DMS53 treated with DMSO at 0.1 percent for 48 hours (cell line): ENCODE results near the gene AGBL3.
"Not testable (repeated sequence)": the region's sequence is repeated elsewhere in the genome, so short reads cannot be mapped to it uniquely, and the experiment has no call there.

Experiments
- DNase-seq: peaks from one replicate; lab custom pipeline; 2025; ENCODE audit not compliant: unreplicated experiment; lab: John Stamatoyannopoulos, UW

AGBL3 gene

DNA sequence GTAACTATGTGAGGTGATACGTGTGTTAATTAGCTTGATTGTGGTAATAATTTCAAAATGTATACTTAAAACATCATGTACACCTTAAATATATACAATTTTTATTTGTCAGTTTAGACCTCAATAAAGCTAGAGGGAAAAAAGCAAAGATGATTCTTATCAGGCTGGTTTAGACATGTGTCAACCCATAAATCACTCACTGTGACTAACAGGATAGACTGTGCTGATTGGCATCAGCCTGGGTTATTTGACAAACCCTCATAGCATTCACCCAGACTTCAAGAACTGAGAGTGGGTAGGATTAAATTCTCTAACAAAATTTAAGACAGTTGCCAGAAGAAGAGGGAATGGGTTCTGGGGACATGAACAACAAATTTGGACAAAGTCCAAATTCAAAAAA lies 87.8 kb downstream of the AGBL3 start:
- DNase-seq = no peak

DNA sequence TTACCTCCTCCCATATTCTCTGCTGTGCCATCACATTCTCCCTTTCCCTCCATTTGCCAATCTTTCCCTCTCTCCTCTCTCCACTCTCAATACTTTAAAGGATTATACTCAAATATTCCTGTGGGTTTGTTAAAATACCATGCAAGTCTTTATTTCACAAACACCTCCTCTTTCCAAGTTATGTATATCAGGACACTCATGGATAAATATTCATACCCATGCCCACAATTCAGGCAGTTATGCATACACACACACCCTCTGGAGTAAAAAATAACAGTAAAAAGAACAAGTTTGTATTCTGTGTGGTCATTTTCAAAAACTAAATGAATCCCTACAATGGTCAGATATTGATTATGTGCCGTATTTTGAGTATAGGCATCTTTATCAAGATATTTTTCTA lies 88.2 kb downstream of the AGBL3 start:
- DNase-seq = no peak

DNA sequence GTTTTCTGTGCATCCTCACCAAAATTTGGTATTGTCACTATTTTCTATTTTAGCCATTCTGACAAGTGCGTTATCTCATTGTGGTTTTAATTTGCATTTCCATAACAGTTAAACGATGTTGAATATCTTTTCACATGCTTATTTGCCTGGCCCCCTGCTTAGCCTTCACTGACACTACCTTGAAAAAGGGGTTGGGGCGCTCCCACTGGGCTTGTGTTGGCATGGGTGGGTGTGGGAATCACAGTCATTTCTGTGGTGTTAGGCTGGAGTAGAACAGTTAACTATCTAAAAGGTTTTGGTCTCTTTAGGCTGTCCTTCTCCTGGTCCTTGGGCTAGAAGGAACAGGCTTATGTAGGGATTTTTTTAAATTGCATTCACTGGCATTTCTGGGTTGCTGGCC lies 89.4 kb downstream of the AGBL3 start:
- DNase-seq = no peak

DNA sequence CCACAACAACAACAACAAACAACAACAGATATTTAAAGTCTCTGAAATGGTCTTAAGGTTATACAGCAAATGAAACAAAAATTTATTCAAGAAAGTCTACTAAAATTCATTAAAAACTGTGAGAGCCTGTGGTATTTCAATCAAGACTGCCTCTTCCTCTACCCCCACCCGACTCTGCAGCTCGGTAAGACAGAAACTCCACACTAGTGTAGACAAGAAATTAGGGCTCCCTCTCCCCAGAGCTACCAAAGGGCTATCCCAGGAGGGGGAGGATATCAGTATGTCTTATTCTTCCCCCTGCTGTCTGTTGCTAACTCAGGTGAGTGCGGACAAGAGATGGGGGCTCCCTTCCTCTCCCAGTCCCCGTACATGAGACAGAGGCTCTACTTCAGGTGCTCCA lies 90.6 kb downstream of the AGBL3 start:
- DNase-seq = no peak

DNA sequence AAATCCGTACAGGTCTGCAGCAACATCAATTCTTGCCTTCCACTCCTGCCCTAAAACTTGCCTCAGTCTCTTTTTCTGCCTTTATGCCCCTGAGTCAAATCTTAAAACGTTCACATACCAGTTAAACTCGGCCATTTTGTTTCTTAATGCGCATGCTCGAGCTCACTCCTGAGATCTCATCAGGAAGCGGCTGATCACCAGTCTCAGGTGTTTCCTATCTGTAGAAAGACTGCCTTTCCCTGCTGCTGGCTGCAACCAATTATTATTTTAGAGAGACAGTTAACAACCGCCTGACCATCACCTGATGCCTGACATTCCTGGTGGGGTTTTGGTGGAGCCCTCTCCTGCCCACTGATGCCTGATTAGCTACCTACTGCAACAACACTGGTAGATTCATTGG lies 91.3 kb downstream of the AGBL3 start:
- no peak for DNase-seq

DNA sequence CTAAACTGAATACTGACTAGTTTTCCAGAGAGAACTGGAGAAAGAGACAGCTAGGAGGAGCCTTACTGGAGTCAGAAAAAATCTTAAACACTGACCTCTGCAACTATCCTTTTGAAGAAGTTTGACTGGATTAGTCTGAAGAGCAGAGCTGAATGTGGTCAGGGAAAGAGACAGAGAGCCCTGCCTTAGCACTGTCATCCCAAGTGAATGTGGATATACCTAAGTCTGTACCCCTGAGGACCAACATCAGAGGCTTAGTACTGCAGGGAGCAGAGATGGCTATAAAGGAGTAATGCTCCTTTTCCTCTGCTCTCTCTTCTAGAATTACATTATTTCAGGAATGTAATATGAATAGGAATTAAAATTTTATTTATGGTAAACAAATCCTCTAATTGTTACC lies 91.7 kb downstream of the AGBL3 start:
- DNase-seq = no peak

DNA sequence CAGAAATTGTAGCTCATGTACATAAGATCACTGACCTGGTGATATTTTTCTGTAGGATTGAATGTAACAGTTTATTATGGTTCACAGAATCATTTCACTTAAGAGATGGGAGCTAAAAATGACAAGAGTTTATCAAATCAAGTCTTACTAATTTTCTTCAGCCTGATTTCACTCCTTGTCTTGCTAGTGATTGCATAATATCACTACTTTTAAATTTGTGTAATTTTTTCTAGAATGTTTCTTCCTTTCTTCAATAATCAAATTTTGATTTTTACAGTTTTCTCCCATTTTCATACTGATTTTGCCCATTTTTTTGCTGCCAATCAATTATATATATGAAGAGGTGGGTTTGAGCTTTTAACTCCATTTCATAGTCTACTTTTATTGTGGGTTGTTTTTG lies 92.8 kb downstream of the AGBL3 start:
- no peak for DNase-seq

DNA sequence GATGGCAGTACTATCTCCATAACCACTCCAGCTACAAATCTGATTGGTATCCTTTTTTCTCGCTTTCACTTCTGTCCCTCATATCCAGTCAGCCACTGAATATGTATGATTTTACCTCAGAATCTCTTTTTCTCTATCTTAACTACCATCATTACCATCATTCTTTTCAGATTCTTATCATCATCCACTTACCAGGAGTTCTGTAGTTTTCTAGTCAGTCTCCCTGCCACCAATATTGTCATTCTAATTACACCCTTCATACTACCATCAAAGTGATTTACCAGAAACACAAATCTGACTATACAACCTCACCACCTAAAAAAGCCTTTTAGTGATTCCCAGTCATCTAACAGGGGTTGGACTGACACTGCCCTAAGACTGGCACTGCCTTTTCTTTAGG lies 96.7 kb downstream of the AGBL3 start:
- no peak for DNase-seq

DNA sequence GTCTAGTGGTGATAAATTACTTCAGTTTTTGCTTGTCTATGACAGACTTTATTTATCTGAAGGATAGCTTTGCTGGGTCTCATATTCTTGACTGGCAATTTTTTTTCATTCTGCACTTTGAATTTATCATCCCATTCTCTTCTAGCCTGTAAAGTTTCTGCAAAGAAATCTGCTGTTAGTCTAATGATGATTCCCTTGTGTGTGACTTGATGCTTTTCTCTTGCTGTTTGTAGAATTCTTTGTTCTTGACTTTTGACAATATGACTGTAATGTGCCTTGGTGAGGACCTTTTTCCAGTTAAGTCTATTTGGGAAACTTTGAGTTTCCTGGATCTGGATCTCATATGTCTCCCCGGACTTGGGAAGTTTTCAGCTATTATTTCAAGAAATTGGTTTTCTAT lies 102.3 kb downstream of the AGBL3 start:
- no peak for DNase-seq

DNA sequence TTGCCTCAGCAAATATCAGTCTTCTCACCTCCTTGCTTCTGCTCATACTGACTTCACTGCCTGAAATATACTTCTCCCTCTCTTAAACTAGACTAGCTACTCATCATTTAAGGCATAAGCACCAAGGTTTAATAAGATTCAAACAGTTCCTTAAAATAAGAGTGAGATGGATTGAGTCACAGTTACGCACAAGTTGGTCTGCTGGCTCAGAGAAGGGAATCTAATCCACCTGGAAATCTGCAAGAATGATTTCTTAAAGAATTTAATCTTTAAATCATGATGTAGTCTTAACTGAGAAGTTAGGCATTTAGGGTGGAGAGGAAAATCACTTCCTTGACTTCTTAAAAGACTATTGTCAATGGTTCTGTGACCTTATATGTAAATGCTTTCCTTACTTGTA lies 105.4 kb downstream of the AGBL3 start:
- DNase-seq = no peak

DNA sequence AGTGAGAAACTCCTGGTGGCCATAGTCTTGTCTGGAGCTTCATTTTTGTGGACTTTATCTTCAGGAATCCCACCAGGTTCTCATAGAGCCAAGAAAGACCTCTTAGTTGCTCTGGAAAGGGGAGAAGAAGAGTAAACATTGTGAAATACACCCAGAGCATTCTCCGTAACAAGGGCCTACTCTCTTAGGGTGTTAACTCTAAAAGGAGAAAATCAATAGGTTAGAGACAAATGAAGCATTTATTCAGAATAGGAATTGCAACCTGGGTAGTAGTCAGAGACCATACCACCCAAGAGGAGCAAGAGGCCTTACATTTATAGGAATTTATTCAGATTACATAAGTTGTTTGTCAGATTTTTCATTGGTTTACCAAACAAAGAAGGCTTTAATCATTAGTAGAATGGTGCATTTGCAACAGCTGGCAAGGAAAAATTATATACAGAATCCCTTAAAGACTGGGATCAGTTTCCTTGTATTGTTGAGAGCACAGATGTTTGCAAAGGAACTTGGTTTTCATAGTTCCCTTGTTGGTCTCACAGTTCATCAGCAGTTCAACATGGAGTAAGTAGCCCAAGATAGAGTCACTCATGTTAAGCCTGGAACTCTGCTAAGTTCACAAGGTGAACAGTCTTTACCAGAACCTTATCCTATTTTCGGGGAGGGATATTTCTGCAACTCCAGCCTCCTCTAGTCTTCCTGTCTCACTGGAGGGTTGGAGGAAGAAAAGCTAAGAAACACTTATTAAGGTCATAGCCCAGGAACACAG lies 108.3 kb downstream of the AGBL3 start:
- no peak for DNase-seq

DNA sequence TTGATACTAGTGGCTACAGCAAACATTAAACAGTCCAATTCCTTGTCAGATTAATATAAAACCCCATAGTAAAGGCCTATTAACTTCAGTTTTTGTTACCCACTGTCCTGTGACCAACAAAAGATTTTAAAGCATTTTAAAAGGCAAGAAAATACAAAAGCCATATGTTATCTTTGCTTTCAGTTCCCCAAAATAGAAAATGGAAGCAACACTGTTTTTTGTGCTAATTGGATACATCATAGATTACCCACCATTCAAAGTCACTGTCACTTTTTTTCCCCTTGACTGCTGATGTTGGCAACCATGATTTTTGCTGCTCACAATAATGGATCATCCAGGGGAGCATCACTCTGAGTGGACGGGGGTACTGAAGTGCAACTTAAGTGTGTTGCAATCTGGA lies 109.1 kb downstream of the AGBL3 start:
- no peak for DNase-seq

DNA sequence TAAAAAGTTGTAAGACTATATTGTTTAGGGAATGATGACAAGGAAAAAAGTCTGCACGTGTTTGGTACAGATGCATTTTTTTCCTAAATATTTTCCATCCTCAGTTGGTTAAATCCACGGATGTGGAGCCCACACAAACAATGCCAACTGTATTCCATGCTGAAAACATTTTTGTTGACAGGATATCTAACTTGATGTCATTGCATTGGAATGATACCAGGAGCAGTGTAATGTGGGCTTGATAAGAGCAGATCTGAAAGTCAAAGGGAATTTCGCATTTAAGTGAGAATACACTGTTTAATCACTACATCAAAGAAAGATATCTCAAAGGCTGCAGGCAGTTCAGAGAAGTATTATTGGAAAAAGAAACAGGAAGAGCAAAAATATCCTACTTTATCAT lies 112.1 kb downstream of the AGBL3 start:
- DNase-seq = no peak

DNA sequence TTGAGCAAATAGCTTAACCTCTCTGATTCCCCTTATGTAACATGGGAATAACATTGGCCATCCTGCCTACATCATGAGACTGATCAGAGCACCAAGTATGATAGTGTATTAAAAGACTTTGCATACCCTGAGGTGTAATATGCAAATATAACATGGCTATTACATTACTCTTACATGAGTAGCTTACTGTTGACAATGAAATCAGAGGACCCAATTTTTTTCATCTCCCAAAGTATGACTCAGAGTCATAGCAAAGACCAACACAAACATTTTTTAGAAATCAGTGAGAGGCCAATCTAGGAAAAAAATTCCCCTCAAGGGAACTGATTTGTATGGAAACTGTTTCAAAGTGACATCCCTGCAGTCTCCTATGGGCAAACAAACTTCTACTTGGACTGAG lies 114.5 kb downstream of the AGBL3 start:
- no peak for DNase-seq

DNA sequence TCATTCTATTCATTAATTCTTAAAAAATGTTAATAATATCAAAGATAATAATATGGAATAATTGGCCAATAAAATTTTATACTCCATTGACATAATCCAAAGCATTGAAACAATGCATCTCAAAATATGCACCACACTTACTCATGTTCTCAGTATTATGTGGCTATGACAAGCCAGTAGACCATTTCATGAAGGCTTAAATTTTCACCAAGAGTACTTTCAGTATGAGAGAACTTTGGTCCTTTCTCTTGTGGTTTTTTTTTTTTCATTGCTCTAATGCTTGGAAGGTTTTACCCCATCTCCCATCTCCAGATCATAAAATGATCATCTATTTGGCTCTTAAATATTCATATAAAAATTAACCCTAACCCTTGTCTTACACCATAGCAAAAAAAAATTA lies 116.1 kb downstream of the AGBL3 start:
- no peak for DNase-seq

DNA sequence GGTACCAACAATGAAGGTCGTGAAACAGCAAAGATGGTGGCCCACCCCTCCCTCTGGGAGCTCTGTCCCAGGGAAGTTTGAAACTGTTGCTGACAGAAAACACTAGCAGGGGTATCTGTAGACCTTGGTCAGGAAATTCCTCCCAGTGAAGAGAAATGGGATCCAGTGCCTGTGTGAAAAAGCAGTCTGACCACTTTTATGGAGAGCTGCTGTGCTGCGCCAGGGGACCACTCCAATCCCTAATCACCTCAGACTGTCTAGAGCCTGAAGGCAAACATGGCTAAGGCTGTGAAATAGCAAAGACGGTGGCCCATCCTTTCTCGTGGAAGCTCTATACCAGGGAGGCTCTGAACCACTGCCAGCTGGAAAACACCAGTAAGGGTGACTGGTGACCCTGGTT lies 123.3 kb downstream of the AGBL3 start:
- DNase-seq = no peak

DNA sequence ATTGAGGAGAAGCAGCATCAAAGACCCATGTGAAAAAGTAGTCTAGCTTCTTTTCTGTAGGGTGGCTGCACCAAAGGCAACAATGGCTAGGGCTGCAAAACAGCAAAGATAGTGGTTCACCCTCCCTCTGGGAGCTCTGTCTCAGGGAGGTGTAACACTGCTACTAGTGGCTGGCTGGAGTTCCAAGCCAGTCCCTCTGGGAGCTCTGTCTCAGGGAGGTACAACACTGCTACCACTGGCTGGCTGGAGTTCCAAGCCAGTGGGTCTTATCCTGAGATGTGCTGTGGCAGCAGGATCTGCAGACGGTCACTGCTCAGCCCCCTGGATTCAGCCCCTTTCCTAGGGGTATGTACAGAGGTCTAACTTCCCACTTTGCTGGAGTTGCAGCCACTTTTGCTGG lies 123.7 kb downstream of the AGBL3 start:
- DNase-seq = no peak

DNA sequence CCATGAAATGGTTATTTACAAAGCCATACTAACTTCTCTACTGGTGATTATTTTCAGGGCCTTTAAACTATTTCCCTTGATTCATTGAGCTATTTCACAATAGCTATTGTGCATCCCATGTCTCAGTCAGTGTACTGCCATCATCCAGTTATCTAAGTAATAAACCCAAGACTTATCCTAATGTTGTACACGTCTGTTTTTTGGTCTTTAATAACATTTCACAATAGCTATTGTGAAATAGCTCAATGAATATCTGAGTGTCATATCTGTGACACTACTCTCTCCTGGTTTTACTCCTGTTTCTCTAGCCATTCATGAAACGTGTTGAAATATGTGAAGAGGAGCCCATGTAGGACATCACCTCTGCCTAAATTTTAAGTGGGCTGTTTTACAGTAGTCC lies 125.1 kb downstream of the AGBL3 start:
- no peak for DNase-seq

DNA sequence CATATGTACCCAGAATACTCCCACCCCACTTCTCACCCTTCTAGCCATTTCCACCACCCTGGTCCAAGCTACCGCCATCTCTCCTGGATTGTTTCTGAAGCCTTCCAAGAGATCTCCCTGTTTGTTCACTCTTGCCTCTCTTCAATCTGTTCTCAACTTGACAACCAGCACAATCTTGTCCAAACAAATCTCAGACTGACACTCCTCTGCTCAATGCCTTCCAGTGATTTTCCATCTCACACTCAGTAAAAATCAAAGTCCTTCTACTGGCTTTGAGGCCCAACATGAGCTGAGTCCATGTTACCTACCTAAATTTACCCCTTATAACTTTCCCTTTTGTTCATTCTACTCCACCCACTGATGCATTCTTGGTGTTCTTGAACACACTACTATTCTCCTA lies 128.3 kb downstream of the AGBL3 start:
- DNase-seq = no peak

DNA sequence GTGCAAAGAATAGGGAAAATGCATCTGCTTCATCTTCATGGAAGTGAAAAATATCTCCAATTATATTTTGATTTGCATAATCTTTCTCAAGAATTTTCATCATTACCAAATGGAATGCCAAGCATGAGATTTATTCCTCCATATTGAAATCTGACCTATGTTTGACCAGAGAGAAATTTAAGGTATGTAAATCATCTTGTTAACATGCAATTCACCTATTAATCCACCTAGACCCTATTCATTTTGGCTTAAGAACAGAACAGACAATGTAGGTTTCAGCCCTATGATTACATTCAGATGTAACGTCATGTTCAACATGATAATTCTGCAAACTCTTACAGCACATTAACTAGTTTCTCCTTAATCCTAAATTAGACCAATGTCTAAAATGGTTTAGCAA lies 130.8 kb downstream of the AGBL3 start:
- DNase-seq = no peak

DNA sequence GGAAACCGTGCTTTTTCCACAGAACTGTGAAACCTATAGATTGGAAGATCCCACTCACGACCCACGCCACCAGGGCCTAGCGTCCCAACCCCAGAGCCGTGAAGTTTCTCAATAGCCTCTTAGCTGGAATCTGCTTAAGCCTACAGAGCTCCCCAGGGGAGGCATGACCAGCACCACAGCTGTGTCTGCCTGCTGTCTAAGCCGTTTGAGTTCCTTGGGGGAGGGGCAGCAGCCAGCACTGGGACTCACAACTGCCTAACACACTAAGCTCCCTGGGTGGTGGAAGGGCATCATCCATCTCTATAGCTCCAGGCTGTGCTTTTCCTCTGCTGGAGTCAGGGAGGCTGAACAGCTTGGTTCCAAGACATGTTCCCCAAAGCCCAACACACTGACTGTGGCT lies 135.6 kb downstream of the AGBL3 start:
- no peak for DNase-seq

DNA sequence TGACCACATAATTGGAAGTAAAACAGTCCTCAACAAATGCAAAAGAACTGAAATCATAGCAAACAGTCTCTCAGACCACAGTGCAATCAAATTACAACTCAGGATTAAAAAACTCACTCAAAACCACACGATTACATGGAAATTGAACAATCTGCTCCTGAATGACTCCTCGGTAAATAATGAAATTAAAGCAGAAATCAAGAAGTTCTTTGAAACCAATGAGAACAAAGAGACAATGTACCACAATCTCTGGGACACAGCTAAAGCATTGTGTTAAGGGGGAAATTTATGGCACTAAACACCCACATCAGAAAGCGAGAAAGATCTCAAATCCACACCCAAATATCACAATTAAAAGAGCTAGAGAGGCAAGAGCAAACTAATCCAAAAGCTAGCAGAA lies 138.3 kb downstream of the AGBL3 start:
- DNase-seq = not testable (repeated sequence)

DNA sequence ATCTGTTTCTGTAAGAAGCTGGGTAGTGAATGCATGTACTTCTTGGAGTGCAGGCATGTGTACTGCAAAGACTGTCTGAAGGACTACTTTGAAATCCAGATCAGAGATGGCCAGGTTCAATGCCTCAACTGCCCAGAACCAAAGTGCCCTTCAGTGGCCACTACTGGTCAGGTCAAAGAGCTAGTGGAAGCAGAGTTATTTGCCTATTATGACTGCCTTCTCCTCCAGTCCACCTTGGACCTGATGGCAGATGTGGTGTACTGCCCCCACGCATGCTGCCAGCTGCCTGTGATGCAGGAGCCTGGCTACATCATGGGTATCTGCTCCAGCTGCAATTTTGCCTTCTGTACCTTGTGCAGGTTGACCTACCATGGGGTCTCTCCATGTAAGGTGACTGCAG lies 142.6 kb downstream of the AGBL3 start:
- DNase-seq = no peak

DNA sequence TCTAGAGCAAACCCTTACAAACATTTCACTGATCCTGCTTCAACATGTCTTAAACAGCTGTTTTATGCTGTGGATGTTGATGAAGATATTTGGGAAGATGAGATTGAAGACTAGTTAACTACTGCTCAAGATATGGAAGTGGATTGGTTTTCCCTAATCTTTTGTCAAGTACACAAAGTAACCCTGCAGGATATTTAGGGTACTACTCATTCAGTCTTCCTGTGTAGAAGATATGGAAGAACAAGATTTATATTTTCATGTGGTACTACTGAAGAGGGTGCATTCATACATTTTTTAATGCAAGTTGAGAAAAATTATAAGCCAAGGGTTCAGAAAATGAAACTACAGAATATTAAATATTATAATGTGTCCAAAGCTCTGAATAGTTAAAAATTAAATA lies 143.3 kb downstream of the AGBL3 start:
- DNase-seq = no peak
